GM06990 (cell line): ENCODE measurements around the gene DAPK3.
A peak's percentile ranks its signal among the peaks of the same experiment; 100 is the strongest.

Experiments
- DNase-seq: peaks from one replicate; pipeline ENCODE4 v3.0.0-alpha.2; 2011; ENCODE audit not compliant: insufficient read length; ENCODE audit errors: extremely low read depth
- H3K27me3 ChIP-seq: replicated peaks from 2 replicates; pipeline ENCODE4 v1.6.0; 2011; ENCODE audit warnings: low read length; ENCODE audit not compliant: control insufficient read depth, insufficient read depth
- H3K36me3 ChIP-seq: 2 replicates; pipeline ENCODE4 v1.5.1; 2011; ENCODE audit warnings: low read length; ENCODE audit not compliant: control insufficient read depth, insufficient read depth
- H3K4me3 ChIP-seq: replicated peaks from 2 replicates; pipeline ENCODE4 v1.5.1; 2011; ENCODE audit warnings: low read depth, mild to moderate bottlenecking, control low read depth, low read length
- CTCF ChIP-seq: IDR thresholded peaks from 2 replicates; pipeline ENCODE4 v1.5.1; 2011; ENCODE audit warnings: low read length, control low read depth, mild to moderate bottlenecking, inconsistent platforms; ENCODE audit not compliant: insufficient read depth, poor library complexity, severe bottlenecking

Gene DAPK3

GRCh38 chr19:3970808-3971598 is at the start of gene DAPK3:
Gene DAPK3, minus strand, starts transcription at chr19:3971099. Its CDS starts 1,364 bp downstream, at chr19:3969735.
- Histone ChIP-seq H3K4me3 (peak within 1 kb of the TSS; percentile 98), H3K36me3 (peaks cover 18% of the 10 kb centered on the region), H3K27me3 (no peaks in the 10 kb centered on the region)
- DNase-seq, result peak; percentile 97
- TF ChIP-seq CTCF, result no peak

GRCh38 chr19:4019578-4019977 is 48.7 kb upstream of the DAPK3 start:
- Histone ChIP-seq H3K4me3 (no peak overlapping the region), H3K36me3 (peaks cover 17% of the 10 kb centered on the region)

GRCh38 chr19:4018775-4019504 is 48.0 kb upstream of the DAPK3 start:
- no peak for TF ChIP-seq CTCF
- Histone ChIP-seq H3K36me3 (peaks cover 17% of the 10 kb centered on the region), H3K4me3 (no peak overlapping the region), H3K27me3 (no peaks in the 10 kb centered on the region)
- no peak for DNase-seq

More at GRCh38 chr19:4019578-4019977, 48.7 kb upstream of the DAPK3 start:
- no peaks in the 10 kb centered on the region for H3K27me3 ChIP-seq
- DNase-seq, result no peak
- no peak for TF ChIP-seq CTCF

GRCh38 chr19:4018140-4018613 is 47.3 kb upstream of the DAPK3 start:
- Histone ChIP-seq H3K4me3 (no peak overlapping the region), H3K36me3 (peaks cover 20% of the 10 kb centered on the region), H3K27me3 (no peaks in the 10 kb centered on the region)
- DNase-seq, result no peak
- TF ChIP-seq CTCF, result no peak

GRCh38 chr19:4016903-4017638 is 46.2 kb upstream of the DAPK3 start:
- H3K27me3 ChIP-seq, result no peaks in the 10 kb centered on the region
- no peak for TF ChIP-seq CTCF
- H3K4me3 ChIP-seq, result no peak overlapping the region
- DNase-seq, result no peak
- H3K36me3 ChIP-seq, result peaks cover 20% of the 10 kb centered on the region
